PFSK-1 (cell line): ENCODE results near the gene TRAPPC14.

Experiments
- FOXP2 ChIP-seq: optimal IDR thresholded peaks from 2 replicates; pipeline ENCODE3; 2011; ENCODE audit warnings: borderline replicate concordance, control low read depth, inconsistent platforms; ENCODE audit not compliant: insufficient read depth; ENCODE audit errors: extremely low read length, extremely low read depth
- POLR2AphosphoS5 ChIP-seq: IDR thresholded peaks from 2 replicates; pipeline ENCODE4 v1.6.1; 2012; ENCODE audit warnings: low read depth, mild to moderate bottlenecking, control low read depth, low read length, moderate library complexity
- TAF1 ChIP-seq: IDR thresholded peaks from 2 replicates; pipeline ENCODE4 v1.6.1; 2012; ENCODE audit warnings: low read length, control low read depth, borderline replicate concordance; ENCODE audit not compliant: insufficient read depth

DNA sequence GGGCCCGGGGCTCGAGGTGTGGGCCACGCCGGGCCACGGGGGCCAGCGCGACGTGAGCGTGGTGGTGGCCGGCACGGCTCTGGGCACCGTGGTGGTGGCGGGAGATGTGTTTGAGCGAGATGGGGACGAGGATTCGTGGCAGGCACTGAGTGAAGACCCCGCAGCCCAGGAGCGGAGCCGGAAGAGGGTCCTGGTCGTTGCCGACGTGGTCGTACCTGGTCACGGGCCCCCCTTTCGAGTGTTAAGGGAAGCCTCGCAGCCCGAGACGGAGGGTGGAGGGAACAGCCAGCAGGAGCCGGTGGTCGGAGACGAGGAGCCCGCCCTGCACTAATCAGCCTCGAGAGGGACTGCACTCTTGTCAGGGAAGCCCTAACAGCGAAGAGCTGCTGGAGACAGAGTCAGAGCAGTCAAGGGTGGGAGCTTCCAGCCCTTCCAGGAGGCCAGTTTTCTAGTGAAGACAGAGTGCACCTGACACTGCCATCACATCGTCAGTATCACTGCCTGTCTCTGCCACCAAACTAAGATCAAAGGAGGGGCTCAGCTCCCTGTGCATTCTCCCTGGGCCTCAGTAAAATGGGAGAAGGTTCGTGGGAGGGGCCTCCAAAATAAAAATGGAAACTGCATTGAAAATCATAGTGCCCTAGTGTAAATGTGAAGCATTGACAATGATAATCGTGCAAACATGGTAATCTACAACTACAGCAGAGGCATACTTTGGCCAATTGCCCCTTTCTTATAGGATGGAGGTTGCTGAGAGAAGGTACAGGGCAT, 30.5 kb downstream of the TRAPPC14 start:
- TF ChIP-seq TAF1 = no peak
- TF ChIP-seq POLR2AphosphoS5 = no peak
- no peak for TF ChIP-seq FOXP2
